Prostate gland (tissue), 2 donors: ENCODE data around the gene HOXA13. TPM values are rescaled to one million over a fixed set of nuclear protein-coding genes. Genes with fewer than 3 reads are reported as not detected.
A peak's percentile ranks its signal among the peaks of the same experiment; 100 is the strongest.

Source experiments
- DNase-seq: peaks from one replicate; pipeline ENCODE4 v3.0.0-alpha.2; 2019; ENCODE audit warnings: low spot score
- H3K27ac ChIP-seq, 2 donors: fragments of 200-600 bp; sonication (generic); 2 replicates each; pipeline ENCODE4 v1.5.1; 2017 to 2019
- H3K27me3 ChIP-seq: fragments of 200-600 bp; sonication (generic); replicated peaks from 2 replicates; pipeline ENCODE4 v1.5.1; 2019; ENCODE audit not compliant: insufficient read depth
- H3K36me3 ChIP-seq, 2 donors: fragments of 200-600 bp; sonication (generic); 1 replicate in 1 of 2; 2 replicates in 1 of 2; pipeline versions ENCODE4 v1.5.1 to v1.8.1; 2017 to 2019
- H3K4me1 ChIP-seq: fragments of 200-600 bp; sonication (generic); replicated peaks from 2 replicates; pipeline ENCODE4 v1.5.1; 2019
- H3K4me3 ChIP-seq, 2 donors: fragments of 200-600 bp; sonication (generic); 2 replicates each; pipeline ENCODE4 v1.5.1; 2017 to 2019
- H3K9me3 ChIP-seq: fragments of 200-600 bp; sonication (generic); 2 replicates; pipeline ENCODE4 v1.5.1; 2017
- CTCF ChIP-seq, 4 experiments: fragments of 200-600 bp in 2 of 4; fragments of 450-650 bp in 2 of 4; sonication (generic) in 2 of 4; IDR thresholded peaks; 1 replicate in 3 of 4; 2 replicates in 1 of 4; pipeline ENCODE4 v1.5.1; 2016 to 2019; ENCODE audit warnings: antibody characterized with exemption in 4 of 4, mild to moderate bottlenecking in 2 of 4, moderate library complexity in 2 of 4
- POLR2A ChIP-seq: fragments of 450-650 bp; IDR thresholded peaks from one replicate; pipeline ENCODE4 v1.6.1; 2016; ENCODE audit warnings: antibody characterized with exemption, mild to moderate bottlenecking
- POLR2AphosphoS5 ChIP-seq: sonication (generic); formaldehyde crosslinking; IDR thresholded peaks from one replicate; pipeline ENCODE4 v1.6.1; 2017; ENCODE audit warnings: antibody characterized with exemption
- WGBS: methylation state at CpG from one replicate; pipeline ENCODE4 v1.1.5; 2018; 5-methylcytosine and 5-hydroxymethylcytosine counted together
- intact Hi-C: fragments of 100-400 bp; cut with DNase I; formaldehyde crosslinking; loops from one replicate; pipeline ENCODE4 v1.14.2; 2022
- total RNA-seq, 2 donors: library from RNA; depleted of rRNA; stranded (reverse); fragments of >200 nt; gene quantifications; one replicate each; pipeline ENCODE4 v1.1.0, GENCODE V29; 2016

The HOXA13 gene
- total RNA-seq, 2 donors from 2014 or later, result 19.1 to 50.4 TPM

GRCh38 chr7:27200761-27201579 is 1.1 kb upstream of the HOXA13 start:
- 2% methylated on average over 14 of the region's 14 CpGs for WGBS
- no peaks in the 10 kb centered on the region for H3K4me1 ChIP-seq
- intact Hi-C loops, result loop anchor here (10.0 kb wide), 1 partner anchor 724 kb away; no protein-coding TSS in a partner anchor

GRCh38 chr7:27198871-27199801 is 755 bp downstream of the HOXA13 start:
- peak; percentile 21 for DNase-seq
- TF ChIP-seq POLR2AphosphoS5 (no peak), CTCF (IDR thresholded peaks at IDR 0.05) (no peak), POLR2A (no peak)
- Histone ChIP-seq H3K36me3 (no peaks in the 10 kb centered on the region), H3K27ac (peak overlapping the region; percentile 96 to 97), H3K9me3 (no peaks in the 10 kb centered on the region), H3K4me3 (peak overlapping the region; percentile 76 to 81), H3K27me3 (no peaks in the 10 kb centered on the region), H3K4me1 (no peaks in the 10 kb centered on the region)
- 0% methylated on average over 33 of the region's 93 CpGs for WGBS
- intact Hi-C loops, result loop anchor here (5.0 kb wide), 3 partner anchors 543 to 898 kb away; partner anchors contain the start of gene TAX1BP1

More at GRCh38 chr7:27200761-27201579, 1.1 kb upstream of the HOXA13 start:
- TF ChIP-seq POLR2AphosphoS5 (no peak), POLR2A (peak; percentile 11)
- no peak for DNase-seq
- H3K27ac ChIP-seq, result peak overlapping the region; percentile 96 to 97
- H3K36me3 ChIP-seq, result no peaks in the 10 kb centered on the region
- peak overlapping the region; percentile 76 to 81 for H3K4me3 ChIP-seq
- H3K9me3 ChIP-seq, result no peaks in the 10 kb centered on the region
- no peaks in the 10 kb centered on the region for H3K27me3 ChIP-seq

GRCh38 chr7:27198138-27198841 is 1.6 kb downstream of the HOXA13 start:
- H3K4me3 ChIP-seq, result peak overlapping the region; percentile 76 to 81
- no peaks in the 10 kb centered on the region for H3K4me1 ChIP-seq
- H3K27ac ChIP-seq, result peak overlapping the region; percentile 96 to 97

GRCh38 chr7:27197137-27198042 is 2.5 kb downstream of the HOXA13 start:
- TF ChIP-seq POLR2AphosphoS5 (peak; percentile 35), POLR2A (no peak)
- Histone ChIP-seq H3K9me3 (no peaks in the 10 kb centered on the region), H3K27ac (peak overlapping the region; percentile 96 to 97), H3K36me3 (no peaks in the 10 kb centered on the region), H3K4me1 (no peaks in the 10 kb centered on the region), H3K4me3 (peak overlapping the region; percentile 76 to 81), H3K27me3 (no peaks in the 10 kb centered on the region)
- no peak for DNase-seq
- intact Hi-C loops, result loop anchor here (5.0 kb wide), 3 partner anchors 545 to 900 kb away; partner anchors contain the start of gene TAX1BP1
- 3% methylated on average over 18 of the region's 18 CpGs for WGBS

More at GRCh38 chr7:27198138-27198841, 1.6 kb downstream of the HOXA13 start:
- Histone ChIP-seq H3K9me3 (no peaks in the 10 kb centered on the region), H3K36me3 (no peaks in the 10 kb centered on the region), H3K27me3 (no peaks in the 10 kb centered on the region)
- intact Hi-C loops, result loop anchor here (5.0 kb wide), 3 partner anchors 544 to 899 kb away; partner anchors contain the start of gene TAX1BP1
- DNase-seq, result peak; percentile 19
- WGBS, result 1% methylated on average over 29 of the region's 29 CpGs
- TF ChIP-seq CTCF (IDR thresholded peaks at IDR 0.05) (no peak), POLR2AphosphoS5 (no peak), POLR2A (no peak)
